Activated CD8-positive, alpha-beta T cell treated with anti-CD3 and anti-CD28 coated beads for 36 hours (primary cell): ENCODE measurements around the gene TAF4B. TPM values are rescaled to one million over a fixed set of nuclear protein-coding genes. Genes with fewer than 3 reads are reported as not detected.
"Not testable (repeated sequence)": the region's sequence is repeated elsewhere in the genome, so short reads cannot be mapped to it uniquely, and the experiment has no call there.

Experiments used
- ATAC-seq: fragments of 200-7000 bp; cut with Tn5 transposase; one replicate; pipeline ENCODE4 v1.10.0; 2021; ENCODE audit warnings: mild to moderate bottlenecking, moderate library complexity
- CTCF ChIA-PET: fragments of 350-600 bp; sonication (Branson Sonifier 250); formaldehyde crosslinking; loops from one replicate; lab custom pipeline; 2021; ENCODE audit warnings: antibody characterized with exemption; lab: Charles Lee
- POLR2A ChIA-PET: fragments of 350-600 bp; sonication (Branson Sonifier 250); formaldehyde crosslinking; loops from one replicate; lab custom pipeline; 2021; ENCODE audit warnings: antibody characterized with exemption; lab: Charles Lee
- DNase-seq: peaks from one replicate; pipeline ENCODE4 v3.0.0-alpha.2; 2020
- H3K27ac Mint-ChIP-seq: one replicate; pipeline ENCODE4 v1.8.0; 2021; ENCODE audit warnings: mild to moderate bottlenecking, mixed read lengths
- H3K27me3 Mint-ChIP-seq: one replicate; pipeline ENCODE4 v1.8.0; 2021; ENCODE audit warnings: mixed read lengths
- H3K36me3 Mint-ChIP-seq: one replicate; pipeline ENCODE4 v1.8.0; 2021; ENCODE audit warnings: low read depth, mixed read lengths
- H3K4me1 Mint-ChIP-seq: one replicate; pipeline ENCODE4 v1.8.0; 2021; ENCODE audit warnings: low read depth, mixed read lengths
- H3K4me3 Mint-ChIP-seq: one replicate; pipeline ENCODE4 v1.8.0; 2021; ENCODE audit warnings: mild to moderate bottlenecking, moderate library complexity, mixed read lengths
- H3K9me3 Mint-ChIP-seq: one replicate; pipeline ENCODE4 v1.8.0; 2021; ENCODE audit warnings: mixed read lengths
- CTCF ChIP-seq: fragments of 200-600 bp; IDR thresholded peaks from one replicate; pipeline ENCODE4 v1.8.0; 2022; ENCODE audit warnings: antibody characterized with exemption, mild to moderate bottlenecking
- intact Hi-C: fragments of 100-400 bp; cut with micrococcal nuclease; formaldehyde crosslinking; loops from one replicate; pipeline ENCODE4 v1.10.0; 2022
- total RNA-seq, 2 experiments: library from RNA; stranded (reverse); gene quantifications; one replicate each; pipeline ENCODE4 v1.2.3, GENCODE V29; 2021

Gene TAF4B
- total RNA-seq, 2 experiments from 2014 or later, result 14.7 to 15.1 TPM

GRCh38 chr18:26287644-26288043 is 61.4 kb downstream of the TAF4B start:
- Mint-ChIP-seq H3K4me3 (no peak overlapping the region), H3K27ac (no peak overlapping the region), H3K36me3 (peaks cover 35% of the 10 kb centered on the region), H3K27me3 (no peaks in the 10 kb centered on the region), H3K9me3 (no peaks in the 10 kb centered on the region), H3K4me1 (no peaks in the 10 kb centered on the region)
- intact Hi-C loops, result no loop called here
- POLR2A ChIA-PET, result no interaction called here
- ATAC-seq (no peak), DNase-seq (no peak)
- TF ChIP-seq CTCF, result no peak
- CTCF ChIA-PET, result interaction anchor here (1.1 kb wide), 1 partner anchor 34 kb away, joined by 3 read pairs; no protein-coding TSS in a partner anchor

- ATAC-seq (no peak), DNase-seq (no peak)
- intact Hi-C loops, result no loop called here
- Mint-ChIP-seq H3K36me3 (peaks cover 30% of the 10 kb centered on the region), H3K27me3 (no peaks in the 10 kb centered on the region), H3K27ac (no peak overlapping the region), H3K4me1 (peaks cover 4% of the 10 kb centered on the region), H3K9me3 (no peaks in the 10 kb centered on the region), H3K4me3 (no peak overlapping the region)
- ChIA-PET POLR2A (no interaction called here), CTCF (no interaction called here)
- no peak for TF ChIP-seq CTCF
Measured at GRCh38 chr18:26290385-26290784, 64.1 kb downstream of the TAF4B start.

- ATAC-seq, result no peak
- POLR2A ChIA-PET, result no interaction called here
Measured at GRCh38 chr18:26293982-26294381, 67.7 kb downstream of the TAF4B start.

GRCh38 chr18:26298107-26298506 is 71.9 kb downstream of the TAF4B start:
- no peak for ATAC-seq
- Mint-ChIP-seq H3K36me3 (peaks cover 22% of the 10 kb centered on the region), H3K9me3 (peaks cover 3% of the 10 kb centered on the region), H3K4me1 (peaks cover 4% of the 10 kb centered on the region), H3K27ac (no peak overlapping the region), H3K27me3 (no peaks in the 10 kb centered on the region), H3K4me3 (no peak overlapping the region)
- TF ChIP-seq CTCF, result no peak
- CTCF ChIA-PET, result interaction anchor here (0.9 kb wide), 1 partner anchor 9 kb away, joined by 4 read pairs; no protein-coding TSS in a partner anchor
- intact Hi-C loops, result no loop called here
- no peak for DNase-seq
- POLR2A ChIA-PET, result no interaction called here

More at GRCh38 chr18:26293982-26294381, 67.7 kb downstream of the TAF4B start:
- TF ChIP-seq CTCF, result no peak
- Mint-ChIP-seq H3K4me3 (no peak overlapping the region), H3K27me3 (no peaks in the 10 kb centered on the region), H3K36me3 (peaks cover 25% of the 10 kb centered on the region), H3K27ac (no peak overlapping the region), H3K4me1 (peaks cover 4% of the 10 kb centered on the region), H3K9me3 (no peaks in the 10 kb centered on the region)
- no peak for DNase-seq
- intact Hi-C loops, result no loop called here
- CTCF ChIA-PET, result no interaction called here

GRCh38 chr18:26301681-26302080 is 75.4 kb downstream of the TAF4B start:
- TF ChIP-seq CTCF, result no peak
- no peaks in the 10 kb centered on the region for H3K4me1 Mint-ChIP-seq
- intact Hi-C loops, result loop anchor here (10.0 kb wide), 1 partner anchor 63 kb away; no protein-coding TSS in a partner anchor
- H3K27ac Mint-ChIP-seq, result no peak overlapping the region
- DNase-seq (no peak), ATAC-seq (no peak)
- peaks cover 4% of the 10 kb centered on the region for H3K9me3 Mint-ChIP-seq
- no peaks in the 10 kb centered on the region for H3K27me3 Mint-ChIP-seq
- ChIA-PET POLR2A (no interaction called here), CTCF (no interaction called here)
- H3K36me3 Mint-ChIP-seq, result peaks cover 5% of the 10 kb centered on the region
- H3K4me3 Mint-ChIP-seq, result no peak overlapping the region

GRCh38 chr18:26303222-26303621 is 77.0 kb downstream of the TAF4B start:
- ATAC-seq, H3K27me3 Mint-ChIP-seq, DNase-seq, H3K36me3 Mint-ChIP-seq, H3K4me1 Mint-ChIP-seq, H3K4me3 Mint-ChIP-seq, POLR2A ChIA-PET, H3K27ac Mint-ChIP-seq, H3K9me3 Mint-ChIP-seq, CTCF ChIA-PET: not testable (repeated sequence)
- intact Hi-C loops, result loop anchor here (10.0 kb wide), 1 partner anchor 62 kb away; no protein-coding TSS in a partner anchor
